Muscle of leg (tissue), 11 donors: ENCODE measurements around the gene CDC42BPA. TPM values are rescaled to one million over a fixed set of nuclear protein-coding genes. Genes with fewer than 3 reads are reported as not detected.

ENCODE experiments used
- DNase-seq: peaks from one replicate; pipeline ENCODE4 v3.0.0; 2013
- H3K27ac ChIP-seq: one replicate; pipeline ENCODE4 v1.5.1; 2013; ENCODE audit warnings: mild to moderate bottlenecking, low read length, control low read depth
- H3K27me3 ChIP-seq: one replicate; pipeline ENCODE4 v1.6.1; 2013; ENCODE audit warnings: low read length; ENCODE audit not compliant: control insufficient read depth, insufficient read depth
- H3K36me3 ChIP-seq: one replicate; pipeline ENCODE4 v1.6.1; 2013; ENCODE audit warnings: low read length; ENCODE audit not compliant: control insufficient read depth, insufficient read depth
- H3K4me1 ChIP-seq: one replicate; pipeline ENCODE4 v1.6.1; 2013; ENCODE audit warnings: low read length; ENCODE audit not compliant: control insufficient read depth, insufficient read depth
- H3K4me3 ChIP-seq: one replicate; pipeline ENCODE4 v1.5.1; 2013; ENCODE audit warnings: low read length, control low read depth
- H3K9me3 ChIP-seq: replicated peaks from 2 replicates; pipeline ENCODE4 v1.6.1; 2013; ENCODE audit warnings: low read depth, low read length; ENCODE audit not compliant: control insufficient read depth
- WGBS: methylation state at CpG from one replicate; pipeline ENCODE4 v1.1.5; 2013; ENCODE audit warnings: missing lambda C conversion rate; ENCODE audit not compliant: insufficient coverage; 5-methylcytosine and 5-hydroxymethylcytosine counted together
- polyA plus RNA-seq, 8 donors: library from polyadenylated mRNA; unstranded; fragments of 120-200 nt; gene quantifications; one replicate each; pipeline versions ENCODE4 v1.2.1 to v1.2.3, GENCODE V29; 2013; ENCODE audit warnings: inconsistent platforms in 1 of 8, low replicate concordance in 1 of 8; ENCODE audit not compliant: insufficient read length in 8 of 8, insufficient read depth in 1 of 8
- total RNA-seq: library from RNA; stranded (reverse); fragments of 120-200 nt; gene quantifications from one replicate; pipeline ENCODE4 v1.2.4, GENCODE V29; 2013

The CDC42BPA gene
- total and polyA plus RNA-seq, 9 donors = 22.0 to 38.2 (median 29.3) TPM

DNA sequence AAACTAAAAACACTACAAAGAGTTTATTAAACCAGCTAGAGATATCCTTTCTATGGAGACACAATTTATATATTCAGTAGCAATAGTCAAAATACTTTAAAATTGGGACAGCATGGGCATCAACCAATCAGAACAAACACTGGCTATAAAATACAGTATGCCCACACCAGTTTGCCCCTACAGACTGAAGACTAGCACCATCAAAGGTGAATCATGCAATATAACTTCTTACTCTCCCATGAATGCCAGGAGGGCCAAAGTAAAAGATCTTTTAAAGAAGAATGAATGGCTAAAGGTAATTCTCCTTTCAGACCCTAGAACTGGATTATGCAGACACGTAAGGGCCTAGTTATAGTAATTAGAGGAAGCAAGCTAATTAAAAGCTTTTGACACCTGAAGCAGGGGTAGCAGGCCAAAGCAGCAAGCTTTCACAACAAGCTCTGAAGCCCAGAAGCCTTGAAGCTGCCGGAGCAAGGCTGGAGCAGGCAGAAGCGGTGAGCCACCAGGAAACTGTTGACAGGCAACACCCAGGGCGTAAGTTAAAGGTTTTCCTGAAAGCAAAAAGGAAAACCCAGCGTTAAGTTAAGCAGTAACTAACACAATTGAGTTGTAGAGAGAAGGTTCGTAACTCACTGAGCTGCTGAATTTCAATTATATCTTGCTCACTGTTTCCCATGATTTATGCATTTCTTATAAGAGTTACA, 99.3 kb downstream of the CDC42BPA start:
- H3K27ac ChIP-seq = no peak overlapping the region
- H3K27me3 ChIP-seq = no peaks in the 10 kb centered on the region
- no peaks in the 10 kb centered on the region for H3K4me1 ChIP-seq
- no peaks in the 10 kb centered on the region for H3K9me3 ChIP-seq
- 59% methylated on average over 5 of the region's 6 CpGs for WGBS
- no peaks in the 10 kb centered on the region for H3K36me3 ChIP-seq
- no peak for DNase-seq
- no peak overlapping the region for H3K4me3 ChIP-seq

GRCh38 chr1:227215863-227216510, 102.3 kb downstream of the CDC42BPA start:
- Histone ChIP-seq H3K9me3 (no peaks in the 10 kb centered on the region), H3K4me1 (no peaks in the 10 kb centered on the region), H3K27me3 (no peaks in the 10 kb centered on the region), H3K36me3 (no peaks in the 10 kb centered on the region), H3K27ac (no peak overlapping the region), H3K4me3 (no peak overlapping the region)
- DNase-seq = no peak
- no CpG with 5 or more reads among the region's 2 CpGs for WGBS

- H3K27me3 ChIP-seq = no peaks in the 10 kb centered on the region
- no peaks in the 10 kb centered on the region for H3K9me3 ChIP-seq
- H3K36me3 ChIP-seq = peaks cover 2% of the 10 kb centered on the region
- no peak for DNase-seq
- no peaks in the 10 kb centered on the region for H3K4me1 ChIP-seq
- no peak overlapping the region for H3K4me3 ChIP-seq
- no peak overlapping the region for H3K27ac ChIP-seq
- WGBS = no CpG with 5 or more reads among the region's 3 CpGs
These were observed 104.1 kb downstream of the CDC42BPA start for GRCh38 chr1:227214207-227214606.

- no peaks in the 10 kb centered on the region for H3K4me1 ChIP-seq
- DNase-seq = no peak
- no peak overlapping the region for H3K27ac ChIP-seq
- no CpG with 5 or more reads among the region's 4 CpGs for WGBS
- H3K36me3 ChIP-seq = peaks cover 2% of the 10 kb centered on the region
- no peaks in the 10 kb centered on the region for H3K27me3 ChIP-seq
- H3K9me3 ChIP-seq = no peaks in the 10 kb centered on the region
- no peak overlapping the region for H3K4me3 ChIP-seq
These were observed 104.9 kb downstream of the CDC42BPA start for GRCh38 chr1:227213426-227213825.

DNA sequence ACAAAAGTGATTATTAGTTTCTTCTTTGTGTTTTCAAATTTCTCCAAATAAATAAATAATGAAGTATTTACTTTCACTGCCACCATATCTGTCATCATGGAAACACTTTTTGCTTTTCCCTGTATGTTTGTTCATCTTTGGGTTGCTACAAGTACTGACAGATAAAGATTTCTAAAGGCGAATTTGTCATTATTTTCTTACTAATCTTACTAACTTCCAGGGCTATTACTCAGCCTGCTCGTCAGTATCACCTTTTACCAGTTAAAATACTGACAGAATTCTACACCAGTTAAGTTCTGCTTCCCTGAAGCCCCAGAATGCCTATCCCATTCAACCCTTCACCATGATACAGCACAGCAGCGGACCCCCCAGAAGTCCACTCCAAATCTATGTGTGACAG, 106.1 kb downstream of the CDC42BPA start:
- no peaks in the 10 kb centered on the region for H3K9me3 ChIP-seq
- 91% methylated on average over 3 of the region's 3 CpGs for WGBS
- H3K27me3 ChIP-seq = no peaks in the 10 kb centered on the region
- H3K36me3 ChIP-seq = peaks cover 2% of the 10 kb centered on the region
- H3K27ac ChIP-seq = no peak overlapping the region
- H3K4me1 ChIP-seq = no peaks in the 10 kb centered on the region
- DNase-seq = no peak
- H3K4me3 ChIP-seq = no peak overlapping the region

- H3K36me3 ChIP-seq = peaks cover 2% of the 10 kb centered on the region
- no peak overlapping the region for H3K27ac ChIP-seq
- H3K4me1 ChIP-seq = no peaks in the 10 kb centered on the region
- H3K4me3 ChIP-seq = no peak overlapping the region
- H3K27me3 ChIP-seq = no peaks in the 10 kb centered on the region
- no peaks in the 10 kb centered on the region for H3K9me3 ChIP-seq
- no peak for DNase-seq
These were observed 107.7 kb downstream of the CDC42BPA start for GRCh38 chr1:227210604-227211003.

- Histone ChIP-seq H3K36me3 (no peaks in the 10 kb centered on the region), H3K27me3 (no peaks in the 10 kb centered on the region), H3K4me3 (no peak overlapping the region), H3K4me1 (no peaks in the 10 kb centered on the region), H3K27ac (no peak overlapping the region), H3K9me3 (no peaks in the 10 kb centered on the region)
- WGBS = no CpG with 5 or more reads among the region's 2 CpGs
- no peak for DNase-seq
These were observed 121.2 kb downstream of the CDC42BPA start for GRCh38 chr1:227197064-227197463.

DNA sequence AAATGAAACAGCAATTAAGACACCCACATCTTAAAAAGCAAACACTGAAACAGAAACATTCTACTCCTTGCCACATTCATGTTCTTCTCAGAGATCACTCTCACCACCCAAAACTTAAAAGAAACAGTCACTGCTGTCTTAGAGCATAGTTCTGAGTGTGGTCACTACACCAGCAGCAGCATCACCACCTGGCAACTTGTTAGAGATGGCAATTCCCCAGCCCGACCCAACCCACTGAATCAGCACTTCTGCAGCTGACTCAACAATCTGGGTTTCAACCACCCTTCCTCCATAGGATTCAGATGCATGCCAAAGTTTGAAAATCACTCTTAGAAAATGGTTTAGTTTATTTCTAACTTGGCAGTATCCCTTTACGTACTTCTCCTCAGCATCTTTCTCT, 126.1 kb downstream of the CDC42BPA start:
- H3K27ac ChIP-seq = no peak overlapping the region
- H3K9me3 ChIP-seq = no peaks in the 10 kb centered on the region
- H3K36me3 ChIP-seq = no peaks in the 10 kb centered on the region
- H3K4me3 ChIP-seq = no peak overlapping the region
- DNase-seq = peak; percentile 34
- H3K27me3 ChIP-seq = no peaks in the 10 kb centered on the region
- no peaks in the 10 kb centered on the region for H3K4me1 ChIP-seq
- WGBS = 38% methylated on average over 1 of the region's 2 CpGs

DNA sequence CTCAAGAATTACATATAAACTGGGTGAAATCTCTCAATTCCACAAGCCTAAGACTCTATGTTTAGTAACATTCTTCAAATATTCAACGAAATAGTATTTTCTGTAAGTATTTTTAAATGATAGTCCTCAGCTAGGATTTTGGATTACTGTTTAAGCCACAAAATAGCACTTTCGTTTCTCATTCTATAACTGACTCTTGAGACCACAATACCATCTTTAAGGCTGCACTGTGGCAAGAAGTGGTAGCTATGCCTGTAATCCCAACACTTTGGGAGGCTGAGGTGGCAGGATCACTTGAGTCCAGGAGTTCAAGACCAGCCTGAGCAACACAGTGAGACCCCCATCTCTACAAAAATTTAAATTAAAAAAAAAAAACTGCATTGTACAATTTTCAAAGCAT, 126.7 kb downstream of the CDC42BPA start:
- DNase-seq = no peak
- Histone ChIP-seq H3K9me3 (no peaks in the 10 kb centered on the region), H3K27ac (no peak overlapping the region), H3K4me1 (no peaks in the 10 kb centered on the region), H3K4me3 (no peak overlapping the region), H3K36me3 (no peaks in the 10 kb centered on the region), H3K27me3 (no peaks in the 10 kb centered on the region)
- no CpG with 5 or more reads among the region's 2 CpGs for WGBS

- Histone ChIP-seq H3K4me1 (no peaks in the 10 kb centered on the region), H3K27ac (no peak overlapping the region), H3K36me3 (no peaks in the 10 kb centered on the region), H3K9me3 (no peaks in the 10 kb centered on the region), H3K27me3 (no peaks in the 10 kb centered on the region), H3K4me3 (no peak overlapping the region)
- no CpG with 5 or more reads among the region's 2 CpGs for WGBS
- DNase-seq = no peak
These were observed 128.0 kb downstream of the CDC42BPA start for GRCh38 chr1:227190321-227190720.
